ENCODE results near the gene LYG1.

DNA sequence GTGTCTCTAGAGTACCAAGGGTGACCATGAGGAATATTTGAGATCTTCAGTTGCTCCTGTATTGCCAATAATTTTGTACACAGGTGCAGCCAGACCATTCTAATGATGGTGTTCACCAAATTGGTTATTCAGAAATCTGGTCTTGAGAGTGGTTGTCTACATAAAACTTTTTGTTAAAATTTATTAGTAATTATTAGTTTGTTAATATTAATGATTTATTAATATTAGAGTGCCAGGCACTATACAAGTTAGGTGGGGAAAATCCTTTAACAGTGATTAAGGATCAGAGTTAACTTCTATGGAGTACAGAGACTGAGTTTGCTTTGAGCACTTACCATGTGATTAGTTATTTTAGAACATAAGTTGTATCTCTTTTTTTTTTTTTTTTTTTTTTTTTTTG, 45.2 kb upstream of the LYG1 start:
- TF ChIP-seq, protein P1, sequence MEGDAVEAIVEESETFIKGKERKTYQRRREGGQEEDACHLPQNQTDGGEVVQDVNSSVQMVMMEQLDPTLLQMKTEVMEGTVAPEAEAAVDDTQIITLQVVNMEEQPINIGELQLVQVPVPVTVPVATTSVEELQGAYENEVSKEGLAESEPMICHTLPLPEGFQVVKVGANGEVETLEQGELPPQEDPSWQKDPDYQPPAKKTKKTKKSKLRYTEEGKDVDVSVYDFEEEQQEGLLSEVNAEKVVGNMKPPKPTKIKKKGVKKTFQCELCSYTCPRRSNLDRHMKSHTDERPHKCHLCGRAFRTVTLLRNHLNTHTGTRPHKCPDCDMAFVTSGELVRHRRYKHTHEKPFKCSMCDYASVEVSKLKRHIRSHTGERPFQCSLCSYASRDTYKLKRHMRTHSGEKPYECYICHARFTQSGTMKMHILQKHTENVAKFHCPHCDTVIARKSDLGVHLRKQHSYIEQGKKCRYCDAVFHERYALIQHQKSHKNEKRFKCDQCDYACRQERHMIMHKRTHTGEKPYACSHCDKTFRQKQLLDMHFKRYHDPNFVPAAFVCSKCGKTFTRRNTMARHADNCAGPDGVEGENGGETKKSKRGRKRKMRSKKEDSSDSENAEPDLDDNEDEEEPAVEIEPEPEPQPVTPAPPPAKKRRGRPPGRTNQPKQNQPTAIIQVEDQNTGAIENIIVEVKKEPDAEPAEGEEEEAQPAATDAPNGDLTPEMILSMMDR (conservative IDR thresholded peaks at IDR 0.05; ENCODE audit: low read length), result no peak
- TF ChIP-seq EZH2phosphoT487 (IDR thresholded peaks at IDR 0.05; ENCODE audit: borderline replicate concordance), result no peak
